ENCODE measurements around the gene IGFLR1.

IGFLR1 gene

DNA sequence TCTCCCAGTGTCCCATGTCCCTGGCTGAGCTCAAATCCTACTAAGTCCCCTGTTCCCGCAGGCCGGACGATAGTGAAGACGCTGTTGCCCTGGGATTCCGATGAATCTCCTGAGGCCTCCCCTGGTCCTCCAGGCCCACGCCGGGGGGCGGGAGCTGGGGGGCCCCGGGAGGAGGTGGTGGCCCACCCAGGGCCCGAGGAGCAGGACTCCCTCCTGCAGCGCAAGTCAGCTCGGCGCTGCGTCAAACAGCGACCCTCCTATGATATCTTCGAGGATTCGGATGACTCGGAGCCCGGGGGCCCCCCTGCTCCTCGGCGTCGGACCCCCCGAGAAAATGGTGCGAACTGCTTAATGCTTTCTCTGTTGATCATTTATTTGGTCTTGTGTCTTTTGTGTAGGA lies 18.6 kb downstream of the IGFLR1 start:
- Histone ChIP-seq H3K14ac (ENCODE audit: low read length) (no peak overlapping the region), H3K36me3 (ENCODE audit: control insufficient read depth in 1 of 2, insufficient read depth in 2 of 2, low read length in 2 of 2) (peaks cover 84 to 85% of the 10 kb centered on the region in 2 experiments), H3K79me1 (ENCODE audit: low read length) (no peaks in the 10 kb centered on the region), H3K27me3 (ENCODE audit: insufficient read depth, low read length) (no peaks in the 10 kb centered on the region), H3K4me2 (ENCODE audit: low read length) (no peak overlapping the region), H3K4ac (ENCODE audit: low read depth, low read length) (no peak overlapping the region), H3K23ac (ENCODE audit: low read length) (no peak overlapping the region), H4K12ac (ENCODE audit: low read depth, low read length) (no peak overlapping the region), H2BK12ac (ENCODE audit: low read length) (no peak overlapping the region), H2AK5ac (ENCODE audit: low read length) (no peak overlapping the region), H4K91ac (ENCODE audit: low read depth, low read length) (no peak overlapping the region), H3K9me3 (ENCODE audit: insufficient read depth, low read depth, low read length) (no peaks in the 10 kb centered on the region), H3K18ac (ENCODE audit: low read length) (no peak overlapping the region), H3K79me2 (ENCODE audit: control insufficient read depth, insufficient read depth, low read length, poor library complexity) (peaks cover 5% of the 10 kb centered on the region), H3K9ac (ENCODE audit: low read length) (no peak overlapping the region), H2BK120ac (ENCODE audit: insufficient read depth, low read length, poor library complexity) (no peak overlapping the region), H2AFZ (ENCODE audit: insufficient read depth, low read length, poor library complexity) (no peak overlapping the region), H2BK5ac (ENCODE audit: low read depth, low read length, poor library complexity) (no peak overlapping the region), H3K27ac (ENCODE audit: low read depth, low read length) (no peak overlapping the region), H4K8ac (ENCODE audit: low read depth, low read length) (no peak overlapping the region), H3K4me3 (ENCODE audit: low read depth, low read length) (no peak overlapping the region), H3K4me1 (ENCODE audit: control insufficient read depth in 1 of 2, insufficient read depth in 2 of 2, low read length in 2 of 2) (peaks cover 0 to 7% of the 10 kb centered on the region in 2 experiments)
- DNase-seq = no peak
- no CpG with 5 or more reads among the region's 24 CpGs for WGBS (ENCODE audit: extremely low coverage, insufficient coverage, insufficient read length)

- WGBS (ENCODE audit: extremely low coverage, insufficient coverage, insufficient read length) = no CpG with 5 or more reads among the region's 16 CpGs
- no peaks in the 10 kb centered on the region for H3K79me1 ChIP-seq (ENCODE audit: low read length)
- no peaks in the 10 kb centered on the region for H3K9me3 ChIP-seq (ENCODE audit: insufficient read depth, low read depth, low read length)
Measured at GRCh38 chr19:35722897-35723296, 19.4 kb downstream of the IGFLR1 start.

DNA sequence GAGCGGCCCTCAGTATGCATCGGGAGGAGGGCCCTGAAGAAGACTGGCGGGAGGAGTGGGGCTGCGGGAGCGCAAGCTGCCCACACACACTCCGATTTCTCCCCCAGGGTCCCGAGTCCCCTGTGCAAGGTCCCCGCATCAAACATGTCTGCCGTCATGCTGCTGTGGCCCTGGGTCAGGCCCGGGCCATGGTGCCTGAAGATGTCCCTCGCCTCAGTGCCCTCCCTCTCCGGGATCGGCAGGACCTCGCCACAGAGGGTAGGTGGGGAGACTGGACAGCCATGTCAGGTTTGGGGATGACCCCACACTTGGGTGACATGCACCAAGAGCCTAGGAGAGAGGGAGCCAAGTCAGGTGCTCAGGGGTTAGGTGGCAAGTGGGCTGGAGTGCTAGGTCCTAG lies 19.8 kb downstream of the IGFLR1 start:
- Histone ChIP-seq H3K23ac (ENCODE audit: low read length) (no peak overlapping the region), H4K8ac (ENCODE audit: low read depth, low read length) (no peak overlapping the region), H3K79me1 (ENCODE audit: low read length) (no peaks in the 10 kb centered on the region), H2AFZ (ENCODE audit: insufficient read depth, low read length, poor library complexity) (no peak overlapping the region), H3K4ac (ENCODE audit: low read depth, low read length) (no peak overlapping the region), H3K9me3 (ENCODE audit: insufficient read depth, low read depth, low read length) (no peaks in the 10 kb centered on the region), H3K18ac (ENCODE audit: low read length) (no peak overlapping the region), H3K79me2 (ENCODE audit: control insufficient read depth, insufficient read depth, low read length, poor library complexity) (peaks cover 10% of the 10 kb centered on the region), H2AK5ac (ENCODE audit: low read length) (no peak overlapping the region), H3K27me3 (ENCODE audit: insufficient read depth, low read length) (no peaks in the 10 kb centered on the region), H3K14ac (ENCODE audit: low read length) (no peak overlapping the region), H4K12ac (ENCODE audit: low read depth, low read length) (no peak overlapping the region), H3K4me3 (ENCODE audit: low read depth, low read length) (no peak overlapping the region), H3K27ac (ENCODE audit: low read depth, low read length) (no peak overlapping the region), H3K9ac (ENCODE audit: low read length) (no peak overlapping the region), H2BK5ac (ENCODE audit: low read depth, low read length, poor library complexity) (no peak overlapping the region), H3K4me2 (ENCODE audit: low read length) (no peak overlapping the region), H4K91ac (ENCODE audit: low read depth, low read length) (no peak overlapping the region), H2BK120ac (ENCODE audit: insufficient read depth, low read length, poor library complexity) (no peak overlapping the region), H3K36me3 (ENCODE audit: control insufficient read depth in 1 of 2, insufficient read depth in 2 of 2, low read length in 2 of 2) (peaks cover 72 to 73% of the 10 kb centered on the region in 2 experiments), H2BK12ac (ENCODE audit: low read length) (no peak overlapping the region), H3K4me1 (ENCODE audit: control insufficient read depth in 1 of 2, insufficient read depth in 2 of 2, low read length in 2 of 2) (peaks cover 0 to 7% of the 10 kb centered on the region in 2 experiments)
- DNase-seq = no peak
- no CpG with 5 or more reads among the region's 14 CpGs for WGBS (ENCODE audit: extremely low coverage, insufficient coverage, insufficient read length)

More at GRCh38 chr19:35722897-35723296, 19.4 kb downstream of the IGFLR1 start:
- Histone ChIP-seq H3K4me1 (ENCODE audit: control insufficient read depth in 1 of 2, insufficient read depth in 2 of 2, low read length in 2 of 2) (peaks cover 0 to 7% of the 10 kb centered on the region in 2 experiments), H3K9ac (ENCODE audit: low read length) (no peak overlapping the region), H2BK5ac (ENCODE audit: low read depth, low read length, poor library complexity) (no peak overlapping the region), H3K27ac (ENCODE audit: low read depth, low read length) (no peak overlapping the region), H2BK12ac (ENCODE audit: low read length) (no peak overlapping the region), H2AK5ac (ENCODE audit: low read length) (no peak overlapping the region), H4K8ac (ENCODE audit: low read depth, low read length) (no peak overlapping the region), H3K4me3 (ENCODE audit: low read depth, low read length) (no peak overlapping the region), H3K4ac (ENCODE audit: low read depth, low read length) (no peak overlapping the region), H2AFZ (ENCODE audit: insufficient read depth, low read length, poor library complexity) (no peak overlapping the region), H3K18ac (ENCODE audit: low read length) (no peak overlapping the region), H3K79me2 (ENCODE audit: control insufficient read depth, insufficient read depth, low read length, poor library complexity) (peaks cover 10% of the 10 kb centered on the region), H3K36me3 (ENCODE audit: control insufficient read depth in 1 of 2, insufficient read depth in 2 of 2, low read length in 2 of 2) (peaks cover 77% of the 10 kb centered on the region in 2 experiments), H2BK120ac (ENCODE audit: insufficient read depth, low read length, poor library complexity) (no peak overlapping the region), H3K4me2 (ENCODE audit: low read length) (no peak overlapping the region), H4K91ac (ENCODE audit: low read depth, low read length) (no peak overlapping the region), H3K27me3 (ENCODE audit: insufficient read depth, low read length) (no peaks in the 10 kb centered on the region), H3K14ac (ENCODE audit: low read length) (no peak overlapping the region), H3K23ac (ENCODE audit: low read length) (no peak overlapping the region), H4K12ac (ENCODE audit: low read depth, low read length) (no peak overlapping the region)
- no peak for DNase-seq

- Histone ChIP-seq H2BK5ac (ENCODE audit: low read depth, low read length, poor library complexity) (no peak overlapping the region), H3K27ac (ENCODE audit: low read depth, low read length) (no peak overlapping the region), H3K4me2 (ENCODE audit: low read length) (no peak overlapping the region), H3K9me3 (ENCODE audit: insufficient read depth, low read depth, low read length) (no peaks in the 10 kb centered on the region), H2AK5ac (ENCODE audit: low read length) (no peak overlapping the region), H4K12ac (ENCODE audit: low read depth, low read length) (no peak overlapping the region), H2AFZ (ENCODE audit: insufficient read depth, low read length, poor library complexity) (no peak overlapping the region), H3K9ac (ENCODE audit: low read length) (no peak overlapping the region), H3K23ac (ENCODE audit: low read length) (no peak overlapping the region), H3K4ac (ENCODE audit: low read depth, low read length) (no peak overlapping the region), H2BK120ac (ENCODE audit: insufficient read depth, low read length, poor library complexity) (no peak overlapping the region), H2BK12ac (ENCODE audit: low read length) (no peak overlapping the region), H3K18ac (ENCODE audit: low read length) (no peak overlapping the region), H3K4me1 (ENCODE audit: control insufficient read depth in 1 of 2, insufficient read depth in 2 of 2, low read length in 2 of 2) (peaks cover 2 to 7% of the 10 kb centered on the region in 2 experiments), H4K91ac (ENCODE audit: low read depth, low read length) (no peak overlapping the region), H4K8ac (ENCODE audit: low read depth, low read length) (no peak overlapping the region), H3K4me3 (ENCODE audit: low read depth, low read length) (no peak overlapping the region), H3K79me1 (ENCODE audit: low read length) (peaks cover 3% of the 10 kb centered on the region), H3K36me3 (ENCODE audit: control insufficient read depth in 1 of 2, insufficient read depth in 2 of 2, low read length in 2 of 2) (peaks cover 64% of the 10 kb centered on the region in 2 experiments), H3K27me3 (ENCODE audit: insufficient read depth, low read length) (no peaks in the 10 kb centered on the region), H3K14ac (ENCODE audit: low read length) (no peak overlapping the region), H3K79me2 (ENCODE audit: control insufficient read depth, insufficient read depth, low read length, poor library complexity) (peaks cover 10% of the 10 kb centered on the region)
- DNase-seq = no peak
- no CpG with 5 or more reads among the region's 16 CpGs for whole genome bisulfite sequencing (ENCODE audit: extremely low coverage, insufficient coverage, insufficient read length)
Measured at GRCh38 chr19:35721374-35721773, 20.9 kb downstream of the IGFLR1 start.

Measured in trophoblast cell (in vitro differentiated cells and primary cell).